ENCODE measurements around the gene ANO7. TPM values are rescaled to one million over a fixed set of nuclear protein-coding genes. Genes with fewer than 3 reads are reported as not detected.

The ANO7 gene
- total RNA-seq, 1 donor from 2014 or later, result 1.2 TPM

- peaks cover 57% of the 10 kb centered on the region for H3K36me3 Mint-ChIP-seq (ENCODE audit: low read depth)
- no peaks in the 10 kb centered on the region for H3K9me3 Mint-ChIP-seq
- no peak for TF ChIP-seq CTCF (IDR thresholded peaks at IDR 0.05)
- ChIA-PET CTCF (no interaction called here), POLR2A (interaction anchor here (3.4 kb wide), 1 partner anchor 8 kb away, joined by 9 read pairs; the partner anchor contains the start of genes PASK and PPP1R7)
- intact Hi-C loops (cut with micrococcal nuclease), result no loop called here
- no peaks in the 10 kb centered on the region for H3K27me3 Mint-ChIP-seq
- H3K4me3 Mint-ChIP-seq, result no peak overlapping the region
- H3K27ac Mint-ChIP-seq, result no peak overlapping the region
- DNase-seq, result no peak
- no peaks in the 10 kb centered on the region for H3K4me1 Mint-ChIP-seq
- ATAC-seq (ENCODE audit: low read depth), result no peak
These were observed 46.4 kb upstream of the ANO7 start for GRCh38 chr2:241142063-241142462.

- ChIA-PET POLR2A (interaction anchor here (1.7 kb wide), 2 partner anchors 32 to 40 kb away, joined by 6 to 9 read pairs; partner anchors contain the start of gene MTERF4), CTCF (no interaction called here)
- Mint-ChIP-seq H3K4me1 (no peaks in the 10 kb centered on the region), H3K27ac (no peak overlapping the region), H3K9me3 (no peaks in the 10 kb centered on the region), H3K27me3 (no peaks in the 10 kb centered on the region), H3K4me3 (no peak overlapping the region), H3K36me3 (ENCODE audit: low read depth) (peaks cover 56% of the 10 kb centered on the region)
- intact Hi-C loops (cut with micrococcal nuclease), result no loop called here
- no peak for ATAC-seq (ENCODE audit: low read depth)
- TF ChIP-seq CTCF (IDR thresholded peaks at IDR 0.05), result no peak
- DNase-seq, result no peak
These were observed 45.9 kb upstream of the ANO7 start for GRCh38 chr2:241142593-241142992.

GRCh38 chr2:241146286-241146685, 42.2 kb upstream of the ANO7 start:
- Mint-ChIP-seq H3K4me1 (peaks cover 22% of the 10 kb centered on the region), H3K4me3 (no peak overlapping the region), H3K9me3 (no peaks in the 10 kb centered on the region), H3K36me3 (ENCODE audit: low read depth) (peaks cover 37% of the 10 kb centered on the region), H3K27me3 (no peaks in the 10 kb centered on the region), H3K27ac (no peak overlapping the region)
- POLR2A ChIA-PET, result interaction anchor here (0.6 to 1.1 kb wide), 3 partner anchors 36 to 54 kb away, joined by 3 to 5 read pairs (median 4); no protein-coding TSS in a partner anchor
- no peak for TF ChIP-seq CTCF (IDR thresholded peaks at IDR 0.05)
- CTCF ChIA-PET, result no interaction called here
- DNase-seq (no peak), ATAC-seq (ENCODE audit: low read depth) (no peak)
- intact Hi-C loops (cut with micrococcal nuclease), result no loop called here

- no peak overlapping the region for H3K4me3 Mint-ChIP-seq
- CTCF ChIA-PET, result interaction anchor here (2.1 kb wide), 1 partner anchor 69 kb away, joined by 6 read pairs; no protein-coding TSS in a partner anchor
These were observed 41.1 kb upstream of the ANO7 start for GRCh38 chr2:241147336-241147735.

GRCh38 chr2:241148239-241148638, 40.2 kb upstream of the ANO7 start:
- TF ChIP-seq CTCF (IDR thresholded peaks at IDR 0.05), result no peak
- H3K36me3 Mint-ChIP-seq (ENCODE audit: low read depth), result peaks cover 27% of the 10 kb centered on the region
- H3K27me3 Mint-ChIP-seq, result no peaks in the 10 kb centered on the region
- H3K4me3 Mint-ChIP-seq, result peak overlapping the region; percentile 86
- no peak overlapping the region for H3K27ac Mint-ChIP-seq
- ATAC-seq (ENCODE audit: low read depth), result no peak
- ChIA-PET POLR2A (interaction anchor here (1.5 to 5.5 kb wide), 6 partner anchors 10 to 70 kb away, joined by 6 to 137 read pairs (median 37); partner anchors contain the start of gene MTERF4), CTCF (interaction anchor here (1.8 to 2.1 kb wide), 2 partner anchors 9 to 70 kb away, joined by 4 to 6 read pairs; no protein-coding TSS in a partner anchor)
- DNase-seq, result no peak
- H3K4me1 Mint-ChIP-seq, result peaks cover 26% of the 10 kb centered on the region
- intact Hi-C loops (cut with micrococcal nuclease), result no loop called here
- no peaks in the 10 kb centered on the region for H3K9me3 Mint-ChIP-seq

More at GRCh38 chr2:241147336-241147735, 41.1 kb upstream of the ANO7 start:
- no peak for DNase-seq
- Mint-ChIP-seq H3K4me1 (peaks cover 26% of the 10 kb centered on the region), H3K9me3 (no peaks in the 10 kb centered on the region), H3K27ac (no peak overlapping the region), H3K36me3 (ENCODE audit: low read depth) (peaks cover 27% of the 10 kb centered on the region), H3K27me3 (no peaks in the 10 kb centered on the region)
- POLR2A ChIA-PET, result interaction anchor here (0.5 to 5.5 kb wide), 2 partner anchors 45 to 111 kb away, joined by 5 to 137 read pairs; partner anchors contain the start of gene MTERF4
- no peak for ATAC-seq (ENCODE audit: low read depth)
- intact Hi-C loops (cut with micrococcal nuclease), result no loop called here
- no peak for TF ChIP-seq CTCF (IDR thresholded peaks at IDR 0.05)

Measured in activated B cell treated with CpG ODN at 0.5 μM for 24 hours (primary cell).